Measurements from ENCODE around the gene FAM117A. TPM values are rescaled to one million over a fixed set of nuclear protein-coding genes. Genes with fewer than 3 reads are reported as not detected.

Gene FAM117A
- total RNA-seq, 1 donor from 2014 or later: 14.6 TPM

DNA sequence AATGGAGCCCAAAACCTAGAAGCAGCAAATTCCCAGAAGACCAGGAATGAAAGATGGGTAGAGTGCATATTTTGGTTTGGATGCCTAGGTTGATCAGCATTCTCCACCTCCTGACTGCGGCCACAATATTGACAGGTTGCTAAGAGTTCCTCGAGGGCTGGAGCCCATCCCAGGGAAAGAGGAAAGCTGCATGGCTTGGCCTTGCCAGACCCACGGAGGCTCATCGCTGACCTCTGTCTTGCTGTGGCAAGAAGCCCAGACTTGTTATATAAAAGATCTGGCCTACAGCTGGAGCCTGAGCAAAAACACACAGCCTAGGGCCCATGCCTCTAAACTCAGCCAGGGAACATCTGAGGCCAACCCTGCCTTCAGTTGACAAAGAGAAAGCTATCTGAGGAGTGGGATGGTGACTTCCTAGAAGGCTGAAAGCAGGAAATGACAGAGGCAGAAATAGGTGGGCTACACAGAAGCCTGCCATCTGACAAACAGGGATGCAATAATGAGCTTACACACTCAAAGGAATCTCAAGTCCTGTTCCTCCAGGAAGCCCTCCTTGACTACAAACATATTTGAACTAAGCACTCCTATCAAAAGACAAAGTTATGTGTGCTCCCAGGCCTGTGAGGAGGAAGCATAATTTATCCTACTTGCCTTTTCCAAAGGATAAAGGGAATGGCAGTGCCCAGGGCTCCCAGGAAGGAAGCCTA lies 33.7 kb downstream of the FAM117A start:
- H3K27ac Mint-ChIP-seq: no peak overlapping the region
- Histone ChIP-seq H3K9ac (no peak overlapping the region), H4K20me1 (ENCODE audit: low read depth) (peaks cover 13% of the 10 kb centered on the region), H3F3A (ENCODE audit: low read depth) (no peaks in the 10 kb centered on the region), H3K36me3 (no peaks in the 10 kb centered on the region), H3K9me3 (ENCODE audit: low read depth) (no peaks in the 10 kb centered on the region), H3K4me2 (no peak overlapping the region), H3K27me3 (no peaks in the 10 kb centered on the region), H3K4me3 (no peak overlapping the region), H3K4me1 (no peaks in the 10 kb centered on the region), H2AFZ (replicated peaks) (no peak overlapping the region), H3K27ac (no peak overlapping the region), H3K79me2 (ENCODE audit: low read depth) (peaks cover 32% of the 10 kb centered on the region)
- H3K9me3 Mint-ChIP-seq: peaks cover 2% of the 10 kb centered on the region
- H3K4me1 Mint-ChIP-seq: no peaks in the 10 kb centered on the region
- H3K36me3 Mint-ChIP-seq: peaks cover 11% of the 10 kb centered on the region
- H3K27me3 Mint-ChIP-seq (ENCODE audit: insufficient read depth, low read depth): no peaks in the 10 kb centered on the region
- no peak overlapping the region for H3K4me3 Mint-ChIP-seq
- TF ChIP-seq EZH2 (IDR thresholded peaks at IDR 0.05) (no peak), CTCF (IDR thresholded peaks at IDR 0.05) (no peak), EZH2phosphoT487 (IDR thresholded peaks at IDR 0.05) (no peak)
- no peak for DNase-seq (ENCODE audit: low spot score)

DNA sequence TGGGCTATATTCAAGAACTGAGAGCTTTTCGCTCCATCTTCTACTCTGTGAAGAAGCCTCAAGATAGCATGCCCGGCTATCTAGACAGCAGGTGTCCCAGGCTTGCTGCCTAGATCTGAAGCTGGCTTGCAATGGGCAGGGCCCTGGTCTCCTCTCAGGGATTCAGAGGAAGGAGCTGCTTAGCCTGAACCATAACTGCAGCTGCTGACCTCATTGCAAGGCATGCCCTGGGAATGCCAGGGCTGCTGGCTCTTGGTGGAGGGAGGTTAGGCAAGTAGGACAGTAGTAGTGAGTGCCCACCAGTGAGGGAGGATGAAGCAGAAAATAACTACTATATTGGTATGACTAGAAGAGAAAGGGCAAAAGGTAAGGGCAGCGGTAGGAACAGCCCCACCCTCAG lies 34.9 kb downstream of the FAM117A start:
- no peak overlapping the region for H3K27ac Mint-ChIP-seq
- no peak for DNase-seq (ENCODE audit: low spot score)
- Histone ChIP-seq H3K9me3 (ENCODE audit: low read depth) (no peaks in the 10 kb centered on the region), H2AFZ (replicated peaks) (no peak overlapping the region), H3K4me2 (no peak overlapping the region), H3K79me2 (ENCODE audit: low read depth) (peaks cover 26% of the 10 kb centered on the region), H4K20me1 (ENCODE audit: low read depth) (peaks cover 14% of the 10 kb centered on the region), H3K27ac (no peak overlapping the region), H3K9ac (no peak overlapping the region), H3K4me1 (no peaks in the 10 kb centered on the region), H3F3A (ENCODE audit: low read depth) (no peaks in the 10 kb centered on the region), H3K36me3 (no peaks in the 10 kb centered on the region), H3K4me3 (no peak overlapping the region), H3K27me3 (no peaks in the 10 kb centered on the region)
- TF ChIP-seq EZH2 (IDR thresholded peaks at IDR 0.05): no peak
- TF ChIP-seq CTCF (IDR thresholded peaks at IDR 0.05): no peak
- no peak for TF ChIP-seq EZH2phosphoT487 (IDR thresholded peaks at IDR 0.05)
- peaks cover 2% of the 10 kb centered on the region for H3K9me3 Mint-ChIP-seq
- no peaks in the 10 kb centered on the region for H3K4me1 Mint-ChIP-seq
- H3K27me3 Mint-ChIP-seq (ENCODE audit: insufficient read depth, low read depth): no peaks in the 10 kb centered on the region
- no peak overlapping the region for H3K4me3 Mint-ChIP-seq
- peaks cover 12% of the 10 kb centered on the region for H3K36me3 Mint-ChIP-seq

- H3K36me3 Mint-ChIP-seq: peaks cover 12% of the 10 kb centered on the region
- H3K36me3 ChIP-seq: no peaks in the 10 kb centered on the region
- H3K9ac ChIP-seq: no peak overlapping the region
- H3K4me3 Mint-ChIP-seq: no peak overlapping the region
- no peak for DNase-seq (ENCODE audit: low spot score)
- peaks cover 2% of the 10 kb centered on the region for H3K9me3 Mint-ChIP-seq
- no peaks in the 10 kb centered on the region for H3K27me3 ChIP-seq
- TF ChIP-seq CTCF (IDR thresholded peaks at IDR 0.05): no peak
- TF ChIP-seq EZH2 (IDR thresholded peaks at IDR 0.05): no peak
- TF ChIP-seq EZH2phosphoT487 (IDR thresholded peaks at IDR 0.05): no peak
- no peaks in the 10 kb centered on the region for H3K4me1 Mint-ChIP-seq
- H2AFZ ChIP-seq (replicated peaks): no peak overlapping the region
- H3K27ac ChIP-seq: no peak overlapping the region
- peaks cover 14% of the 10 kb centered on the region for H4K20me1 ChIP-seq (ENCODE audit: low read depth)
- no peak overlapping the region for H3K4me3 ChIP-seq
- no peaks in the 10 kb centered on the region for H3K27me3 Mint-ChIP-seq (ENCODE audit: insufficient read depth, low read depth)
- H3K27ac Mint-ChIP-seq: no peak overlapping the region
- H3K4me1 ChIP-seq: no peaks in the 10 kb centered on the region
- H3K9me3 ChIP-seq (ENCODE audit: low read depth): no peaks in the 10 kb centered on the region
- no peak overlapping the region for H3K4me2 ChIP-seq
- H3F3A ChIP-seq (ENCODE audit: low read depth): no peaks in the 10 kb centered on the region
- H3K79me2 ChIP-seq (ENCODE audit: low read depth): peaks cover 21% of the 10 kb centered on the region
Measured at GRCh38 chr17:49728425-49728824, 35.5 kb downstream of the FAM117A start.
